ENCODE data around the gene TBC1D1.

Gene TBC1D1

GRCh38 chr4:37890801-37891259 lies at the start of gene TBC1D1:
Gene TBC1D1 (plus strand): TSS chr4:37891084. CDS start chr4:37902096, 11,012 bp downstream.
- peak in 1 of 2 experiments; percentile 61 for DNase-seq

- DNase-seq = no peak
These were observed 46.7 kb upstream of the TBC1D1 start for GRCh38 chr4:37844204-37844603.

GRCh38 chr4:37845201-37845600 lies 45.7 kb upstream of the TBC1D1 start:
- no peak for DNase-seq

- no peak for DNase-seq
These were observed 43.5 kb upstream of the TBC1D1 start for GRCh38 chr4:37847311-37847884.

- DNase-seq = no peak
These were observed 38.5 kb upstream of the TBC1D1 start for GRCh38 chr4:37852376-37852775.

GRCh38 chr4:37858112-37858511 lies 32.8 kb upstream of the TBC1D1 start:
- DNase-seq = no peak

- DNase-seq = no peak
These were observed 32.0 kb upstream of the TBC1D1 start for GRCh38 chr4:37858872-37859271.

GRCh38 chr4:37860266-37860665 lies 30.6 kb upstream of the TBC1D1 start:
- no peak for DNase-seq

- DNase-seq = no peak
These were observed 27.9 kb upstream of the TBC1D1 start for GRCh38 chr4:37862961-37863360.

GRCh38 chr4:37864786-37865185 lies 26.1 kb upstream of the TBC1D1 start:
- no peak for DNase-seq

- no peak for DNase-seq
These were observed 25.4 kb upstream of the TBC1D1 start for GRCh38 chr4:37865450-37865849.

GRCh38 chr4:37867102-37867501 lies 23.8 kb upstream of the TBC1D1 start:
- no peak for DNase-seq

- no peak for DNase-seq
These were observed 22.6 kb upstream of the TBC1D1 start for GRCh38 chr4:37868238-37868637.

GRCh38 chr4:37872310-37872988 lies 18.4 kb upstream of the TBC1D1 start:
- DNase-seq = no peak

GRCh38 chr4:37873386-37873785 lies 17.5 kb upstream of the TBC1D1 start:
- no peak for DNase-seq

GRCh38 chr4:37876156-37876555 lies 14.7 kb upstream of the TBC1D1 start:
- DNase-seq = no peak

GRCh38 chr4:37879365-37879764 lies 11.5 kb upstream of the TBC1D1 start:
- DNase-seq = no peak

- no peak for DNase-seq
These were observed 9.1 kb upstream of the TBC1D1 start for GRCh38 chr4:37881811-37882210.

GRCh38 chr4:37882665-37883296 lies 8.1 kb upstream of the TBC1D1 start:
- no peak for DNase-seq

GRCh38 chr4:37884855-37885487 lies 5.9 kb upstream of the TBC1D1 start:
- DNase-seq = no peak

- no peak for DNase-seq
These were observed 5.4 kb upstream of the TBC1D1 start for GRCh38 chr4:37885496-37885895.

- DNase-seq = peak; percentile 35 to 73
These were observed 759 bp upstream of the TBC1D1 start for GRCh38 chr4:37889849-37890800.
